Activated naive CD8-positive, alpha-beta T cell treated with anti-CD3 and anti-CD28 coated beads, Interleukin-2, amount 10 ng/mL, durations not matched to agents 7 days and 5 days (primary cell): ENCODE data around the gene GABARAP. TPM values are rescaled to one million over a fixed set of nuclear protein-coding genes. Genes with fewer than 3 reads are reported as not detected.

ENCODE experiments used
- ATAC-seq: fragments of 150-1000 bp; cut with Tn5 transposase; one replicate; pipeline ENCODE4 v1.10.0; 2021; ENCODE audit warnings: low read depth, moderate library complexity
- POLR2A ChIA-PET: fragments of 350-600 bp; sonication (Branson Sonifier 250); formaldehyde crosslinking; loops from one replicate; lab custom pipeline; 2021; ENCODE audit warnings: antibody characterized with exemption; lab: Charles Lee
- DNase-seq: peaks from one replicate; pipeline ENCODE4 v3.0.0; 2021
- H3K27ac Mint-ChIP-seq: one replicate; pipeline ENCODE4 v1.8.0; 2022; ENCODE audit warnings: mild to moderate bottlenecking, mixed read lengths
- H3K27me3 Mint-ChIP-seq: one replicate; pipeline ENCODE4 v1.8.0; 2022; ENCODE audit warnings: mild to moderate bottlenecking, moderate library complexity, mixed read lengths
- H3K36me3 Mint-ChIP-seq: one replicate; pipeline ENCODE4 v1.8.0; 2021; ENCODE audit warnings: mild to moderate bottlenecking, mixed read lengths
- H3K4me1 Mint-ChIP-seq: one replicate; pipeline ENCODE4 v1.8.0; 2021; ENCODE audit warnings: mixed read lengths
- H3K4me3 Mint-ChIP-seq: one replicate; pipeline ENCODE4 v1.8.0; 2022; ENCODE audit warnings: mild to moderate bottlenecking, moderate library complexity, mixed read lengths
- H3K9me3 Mint-ChIP-seq: one replicate; pipeline ENCODE4 v1.8.0; 2021; ENCODE audit warnings: mixed read lengths
- total RNA-seq, 2 experiments: library from RNA; stranded (reverse); gene quantifications; one replicate each; pipeline ENCODE4 v1.2.3, GENCODE V29; 2021

The GABARAP gene
- total RNA-seq, 2 experiments from 2014 or later, result 244 to 251 TPM

GRCh38 chr17:7234083-7234951 lies 7.9 kb downstream of the GABARAP start, which contains the start of gene DVL2:
Gene DVL2, minus strand, starts transcription at chr17:7234517. Its CDS starts 255 bp downstream, at chr17:7234262.
- POLR2A ChIA-PET, result interaction anchor here (0.7 to 12.9 kb wide), 9 partner anchors 9 to 453 kb away, joined by 3 to 162 read pairs (median 4); partner anchors contain the start of genes ACADVL, ACAP1, CTDNEP1 and DLG4

GRCh38 chr17:7233701-7234082 lies 8.6 kb downstream of the GABARAP start:
- H3K36me3 Mint-ChIP-seq, result peaks cover 18% of the 10 kb centered on the region
- ATAC-seq (peak; percentile 9), DNase-seq (no peak)
- POLR2A ChIA-PET, result interaction anchor here (1.0 to 12.9 kb wide), 5 partner anchors 9 to 103 kb away, joined by 3 to 162 read pairs (median 11); partner anchors contain the start of genes ACADVL, ACAP1, CTDNEP1 and DLG4
- H3K4me1 Mint-ChIP-seq, result peaks cover 38% of the 10 kb centered on the region
- H3K27me3 Mint-ChIP-seq, result no peaks in the 10 kb centered on the region
- H3K4me3 Mint-ChIP-seq, result peak overlapping the region; percentile 98
- peak overlapping the region; percentile 93 for H3K27ac Mint-ChIP-seq
- H3K9me3 Mint-ChIP-seq, result no peaks in the 10 kb centered on the region

More at GRCh38 chr17:7234083-7234951, 7.9 kb downstream of the GABARAP start, which contains the start of gene DVL2:
- Mint-ChIP-seq H3K9me3 (no peaks in the 10 kb centered on the region), H3K27me3 (no peaks in the 10 kb centered on the region), H3K27ac (peak within 1 kb of the TSS; percentile 93), H3K4me1 (peaks cover 38% of the 10 kb centered on the region), H3K36me3 (peaks cover 18% of the 10 kb centered on the region), H3K4me3 (peak within 1 kb of the TSS; percentile 98)
- peak; percentile 41 for ATAC-seq
- DNase-seq, result peak; percentile 93

GRCh38 chr17:7232114-7232513 lies 10.1 kb downstream of the GABARAP start:
- H3K9me3 Mint-ChIP-seq, result no peaks in the 10 kb centered on the region

GRCh38 chr17:7229504-7229903 lies 12.7 kb downstream of the GABARAP start:
- Mint-ChIP-seq H3K27me3 (no peaks in the 10 kb centered on the region), H3K4me1 (peaks cover 16% of the 10 kb centered on the region)
- POLR2A ChIA-PET, result no interaction called here

More at GRCh38 chr17:7232114-7232513, 10.1 kb downstream of the GABARAP start:
- Mint-ChIP-seq H3K4me3 (peak overlapping the region; percentile 98), H3K36me3 (peaks cover 21% of the 10 kb centered on the region), H3K4me1 (peaks cover 33% of the 10 kb centered on the region), H3K27ac (no peak overlapping the region), H3K27me3 (no peaks in the 10 kb centered on the region)
- POLR2A ChIA-PET, result interaction anchor here (12.9 kb wide), 1 partner anchor 11 kb away, joined by 162 read pairs; the partner anchor contains the start of genes ACADVL and DLG4
- DNase-seq (no peak), ATAC-seq (no peak)

GRCh38 chr17:7228920-7229319 lies 13.3 kb downstream of the GABARAP start:
- Mint-ChIP-seq H3K27me3 (no peaks in the 10 kb centered on the region), H3K4me1 (peaks cover 14% of the 10 kb centered on the region), H3K9me3 (no peaks in the 10 kb centered on the region), H3K36me3 (peaks cover 10% of the 10 kb centered on the region), H3K27ac (no peak overlapping the region), H3K4me3 (no peak overlapping the region)
- POLR2A ChIA-PET, result no interaction called here
- DNase-seq, result no peak
- ATAC-seq, result no peak

More at GRCh38 chr17:7229504-7229903, 12.7 kb downstream of the GABARAP start:
- H3K9me3 Mint-ChIP-seq, result no peaks in the 10 kb centered on the region
- H3K27ac Mint-ChIP-seq, result no peak overlapping the region
- no peak overlapping the region for H3K4me3 Mint-ChIP-seq
- ATAC-seq (no peak), DNase-seq (no peak)
- peaks cover 10% of the 10 kb centered on the region for H3K36me3 Mint-ChIP-seq

- DNase-seq, result no peak
- Mint-ChIP-seq H3K4me3 (no peak overlapping the region), H3K27me3 (no peaks in the 10 kb centered on the region), H3K27ac (no peak overlapping the region), H3K9me3 (no peaks in the 10 kb centered on the region), H3K4me1 (peaks cover 4% of the 10 kb centered on the region), H3K36me3 (peaks cover 10% of the 10 kb centered on the region)
- ATAC-seq, result no peak
- POLR2A ChIA-PET, result no interaction called here
Measured at GRCh38 chr17:7226721-7227710, 15.2 kb downstream of the GABARAP start.

GRCh38 chr17:7225711-7226331 lies 16.4 kb downstream of the GABARAP start:
- H3K4me3 Mint-ChIP-seq, result no peak overlapping the region
- H3K4me1 Mint-ChIP-seq, result peaks cover 11% of the 10 kb centered on the region
- H3K9me3 Mint-ChIP-seq, result no peaks in the 10 kb centered on the region
- POLR2A ChIA-PET, result interaction anchor here (8.9 kb wide), 1 partner anchor 12 kb away, joined by 162 read pairs; the partner anchor contains the start of genes DVL2, GABARAP and PHF23
- DNase-seq, result no peak
- no peak for ATAC-seq
- no peak overlapping the region for H3K27ac Mint-ChIP-seq
- H3K27me3 Mint-ChIP-seq, result no peaks in the 10 kb centered on the region
- peaks cover 11% of the 10 kb centered on the region for H3K36me3 Mint-ChIP-seq

GRCh38 chr17:7224661-7225111 lies 17.6 kb downstream of the GABARAP start:
- no peak overlapping the region for H3K4me3 Mint-ChIP-seq
- ATAC-seq, result no peak
- H3K4me1 Mint-ChIP-seq, result peaks cover 18% of the 10 kb centered on the region
- no peak overlapping the region for H3K27ac Mint-ChIP-seq
- H3K27me3 Mint-ChIP-seq, result no peaks in the 10 kb centered on the region
- peaks cover 11% of the 10 kb centered on the region for H3K36me3 Mint-ChIP-seq
- no peak for DNase-seq
- POLR2A ChIA-PET, result interaction anchor here (0.6 to 8.9 kb wide), 2 partner anchors 13 to 46 kb away, joined by 3 to 162 read pairs; partner anchors contain the start of genes DVL2, GABARAP and PHF23
- H3K9me3 Mint-ChIP-seq, result no peaks in the 10 kb centered on the region

GRCh38 chr17:7224110-7224509 lies 18.1 kb downstream of the GABARAP start:
- ATAC-seq, result no peak
- Mint-ChIP-seq H3K27ac (no peak overlapping the region), H3K36me3 (peaks cover 10% of the 10 kb centered on the region), H3K4me1 (peaks cover 21% of the 10 kb centered on the region), H3K9me3 (no peaks in the 10 kb centered on the region), H3K4me3 (no peak overlapping the region), H3K27me3 (no peaks in the 10 kb centered on the region)
- DNase-seq, result no peak
- POLR2A ChIA-PET, result interaction anchor here (8.9 kb wide), 1 partner anchor 13 kb away, joined by 162 read pairs; the partner anchor contains the start of genes DVL2, GABARAP and PHF23

- H3K27ac Mint-ChIP-seq, result no peak overlapping the region
- ATAC-seq (no peak), DNase-seq (no peak)
- H3K27me3 Mint-ChIP-seq, result no peaks in the 10 kb centered on the region
- H3K36me3 Mint-ChIP-seq, result peaks cover 10% of the 10 kb centered on the region
- no peak overlapping the region for H3K4me3 Mint-ChIP-seq
- POLR2A ChIA-PET, result interaction anchor here (8.9 kb wide), 1 partner anchor 14 kb away, joined by 162 read pairs; the partner anchor contains the start of genes DVL2, GABARAP and PHF23
- H3K4me1 Mint-ChIP-seq, result peaks cover 24% of the 10 kb centered on the region
- no peaks in the 10 kb centered on the region for H3K9me3 Mint-ChIP-seq
Measured at GRCh38 chr17:7223375-7223774, 18.9 kb downstream of the GABARAP start.

- ATAC-seq, result no peak
- POLR2A ChIA-PET, result interaction anchor here (8.9 kb wide), 1 partner anchor 15 kb away, joined by 162 read pairs; the partner anchor contains the start of genes DVL2, GABARAP and PHF23
- Mint-ChIP-seq H3K27ac (no peak overlapping the region), H3K4me3 (no peak overlapping the region), H3K36me3 (peaks cover 6% of the 10 kb centered on the region), H3K9me3 (no peaks in the 10 kb centered on the region), H3K4me1 (peaks cover 26% of the 10 kb centered on the region), H3K27me3 (no peaks in the 10 kb centered on the region)
- no peak for DNase-seq
Measured at GRCh38 chr17:7222972-7223292, 19.3 kb downstream of the GABARAP start.
